Caco-2 (cell line): ENCODE measurements around the gene ADAMTS2. TPM values are rescaled to one million over a fixed set of nuclear protein-coding genes. Genes with fewer than 3 reads are reported as not detected.

Experiments used
- BruUV-seq: library from RNA; stranded (reverse); fragments of 400-500 nt; replicated peaks from 2 replicates; lab custom pipeline; 2021; lab: Mats Ljungman, UMichigan
- CTCF ChIA-PET: fragments of 300-600 bp; sonication (Branson Sonifier 250); formaldehyde crosslinking; loops from one replicate; lab custom pipeline; 2022; ENCODE audit warnings: antibody characterized with exemption; lab: Charles Lee
- POLR2A ChIA-PET: fragments of 300-600 bp; sonication (Branson Sonifier 250); formaldehyde crosslinking; loops from one replicate; lab custom pipeline; 2022; ENCODE audit warnings: antibody characterized with exemption; lab: Charles Lee
- DNase-seq, 2 experiments: peaks; one replicate each; pipeline versions ENCODE4 v3.0.0 to v3.0.0-alpha.2; 2020 to 2022
- H3K27me3 ChIP-seq: replicated peaks from 2 replicates; pipeline ENCODE4 v1.6.0; 2011; ENCODE audit warnings: low read length; ENCODE audit not compliant: control insufficient read depth, insufficient read depth
- H3K36me3 ChIP-seq: 2 replicates; pipeline ENCODE4 v1.5.1; 2011; ENCODE audit warnings: low read length; ENCODE audit not compliant: control insufficient read depth, insufficient read depth
- H3K4me1 ChIP-seq: fragments of 250-450 bp; sonication (Bioruptor Pico); 2 replicates; pipeline ENCODE4 v1.5.1; 2020; ENCODE audit warnings: mild to moderate bottlenecking
- H3K4me3 ChIP-seq: 2 replicates; pipeline ENCODE4 v1.5.1; 2011; ENCODE audit warnings: low read depth, mild to moderate bottlenecking, control low read depth, low read length
- H3K9me3 ChIP-seq: fragments of 250-450 bp; sonication (Bioruptor Pico); 2 replicates; pipeline ENCODE4 v1.5.1; 2020; ENCODE audit warnings: mild to moderate bottlenecking, moderate library complexity
- H3K27ac Mint-ChIP-seq: one replicate; pipeline ENCODE4 v1.8.0; 2022; ENCODE audit warnings: mixed read lengths; ENCODE audit not compliant: unreplicated experiment
- H3K27me3 Mint-ChIP-seq: one replicate; pipeline ENCODE4 v1.8.0; 2022; ENCODE audit warnings: mixed read lengths; ENCODE audit not compliant: insufficient read depth, unreplicated experiment
- H3K36me3 Mint-ChIP-seq: one replicate; pipeline ENCODE4 v1.8.0; 2022; ENCODE audit warnings: mild to moderate bottlenecking, mixed read lengths; ENCODE audit not compliant: insufficient read depth, unreplicated experiment
- H3K4me1 Mint-ChIP-seq: one replicate; pipeline ENCODE4 v1.8.0; 2022; ENCODE audit warnings: low read depth, mixed read lengths; ENCODE audit not compliant: unreplicated experiment
- H3K4me3 Mint-ChIP-seq: one replicate; pipeline ENCODE4 v1.8.0; 2022; ENCODE audit warnings: mild to moderate bottlenecking, moderate library complexity, mixed read lengths; ENCODE audit not compliant: unreplicated experiment
- H3K9me3 Mint-ChIP-seq: one replicate; pipeline ENCODE4 v1.8.0; 2022; ENCODE audit warnings: mixed read lengths; ENCODE audit not compliant: unreplicated experiment
- intact Hi-C: fragments of 100-400 bp; cut with micrococcal nuclease; formaldehyde crosslinking; loops from one replicate; pipeline ENCODE4 v1.10.0; 2022; ENCODE audit not compliant: unreplicated experiment
- total RNA-seq: library from RNA; stranded (reverse); gene quantifications from 2 replicates; pipeline ENCODE4 v1.2.3, GENCODE V29; 2022
- TF ChIP-seq, protein P1 (sequence below), 2 experiments: fragments of 200-600 bp in 1 of 2; IDR thresholded peaks; 1 replicate in 1 of 2; 2 replicates in 1 of 2; pipeline versions ENCODE4 v1.5.1 to v1.8.0; 2011 to 2022; ENCODE audit warnings: antibody characterized with exemption in 1 of 2, control low read depth in 1 of 2, inconsistent platforms in 1 of 2, low read depth in 1 of 2, low read length in 1 of 2, mild to moderate bottlenecking in 1 of 2, moderate library complexity in 1 of 2; ENCODE audit not compliant: insufficient read depth in 1 of 2, severe bottlenecking in 1 of 2, unreplicated experiment in 1 of 2

ADAMTS2 gene
- total RNA-seq, 1 experiment from 2014 or later = 0.05 TPM

DNA sequence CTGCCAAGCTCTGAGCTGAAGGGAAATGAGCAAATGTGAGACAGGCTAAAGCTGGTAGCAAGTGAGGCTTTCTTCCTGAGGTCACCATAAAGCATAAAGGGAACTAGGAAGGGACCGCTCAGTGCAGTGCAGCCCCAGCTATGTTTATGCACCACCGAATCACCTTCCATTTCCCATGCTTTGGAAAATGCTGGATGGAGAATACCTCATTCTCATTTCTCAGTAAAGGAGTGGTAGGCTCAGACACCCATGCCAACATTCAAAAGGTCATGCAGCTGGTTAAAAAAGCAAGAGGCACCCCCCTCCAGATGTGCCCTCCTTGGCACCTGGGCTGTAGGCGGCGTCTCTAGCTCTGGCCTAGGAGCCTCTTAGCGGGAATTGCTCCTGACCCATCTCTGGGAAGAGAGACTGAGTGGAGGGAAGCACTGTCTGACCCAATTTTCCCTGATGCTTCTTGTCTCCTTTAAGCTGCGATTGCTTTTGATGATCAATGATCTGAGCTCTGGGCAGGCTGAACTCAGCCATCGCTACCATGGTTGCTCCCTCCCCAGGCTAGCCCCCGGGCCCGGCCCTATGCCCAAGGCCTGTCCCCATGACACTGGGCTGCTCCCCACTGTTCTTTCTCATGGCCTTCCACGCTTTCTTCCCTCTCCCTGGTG lies 226.4 kb downstream of the ADAMTS2 start:
- peaks cover 21% of the 10 kb centered on the region for H3K9me3 Mint-ChIP-seq
- no peak overlapping the region for H3K27ac Mint-ChIP-seq
- no peaks in the 10 kb centered on the region for H3K36me3 Mint-ChIP-seq
- DNase-seq = peak in 1 of 2 experiments; percentile 2
- H3K27me3 ChIP-seq = no peaks in the 10 kb centered on the region
- CTCF ChIA-PET = no interaction called here
- H3K4me3 Mint-ChIP-seq = no peak overlapping the region
- no peaks in the 10 kb centered on the region for H3K36me3 ChIP-seq
- H3K4me1 ChIP-seq = no peaks in the 10 kb centered on the region
- H3K9me3 ChIP-seq = peaks cover 20% of the 10 kb centered on the region
- intact Hi-C loops = no loop called here
- H3K4me3 ChIP-seq = no peak overlapping the region
- POLR2A ChIA-PET = no interaction called here
- no TSS peak for BruUV-seq
- TF ChIP-seq, protein P1, sequence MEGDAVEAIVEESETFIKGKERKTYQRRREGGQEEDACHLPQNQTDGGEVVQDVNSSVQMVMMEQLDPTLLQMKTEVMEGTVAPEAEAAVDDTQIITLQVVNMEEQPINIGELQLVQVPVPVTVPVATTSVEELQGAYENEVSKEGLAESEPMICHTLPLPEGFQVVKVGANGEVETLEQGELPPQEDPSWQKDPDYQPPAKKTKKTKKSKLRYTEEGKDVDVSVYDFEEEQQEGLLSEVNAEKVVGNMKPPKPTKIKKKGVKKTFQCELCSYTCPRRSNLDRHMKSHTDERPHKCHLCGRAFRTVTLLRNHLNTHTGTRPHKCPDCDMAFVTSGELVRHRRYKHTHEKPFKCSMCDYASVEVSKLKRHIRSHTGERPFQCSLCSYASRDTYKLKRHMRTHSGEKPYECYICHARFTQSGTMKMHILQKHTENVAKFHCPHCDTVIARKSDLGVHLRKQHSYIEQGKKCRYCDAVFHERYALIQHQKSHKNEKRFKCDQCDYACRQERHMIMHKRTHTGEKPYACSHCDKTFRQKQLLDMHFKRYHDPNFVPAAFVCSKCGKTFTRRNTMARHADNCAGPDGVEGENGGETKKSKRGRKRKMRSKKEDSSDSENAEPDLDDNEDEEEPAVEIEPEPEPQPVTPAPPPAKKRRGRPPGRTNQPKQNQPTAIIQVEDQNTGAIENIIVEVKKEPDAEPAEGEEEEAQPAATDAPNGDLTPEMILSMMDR (IDR thresholded peaks at IDR 0.05; ENCODE audit: insufficient read depth in 1 of 2, low read depth in 1 of 2, low read length in 1 of 2, severe bottlenecking in 1 of 2, unreplicated experiment in 1 of 2) = no peak
- H3K27me3 Mint-ChIP-seq = no peaks in the 10 kb centered on the region
- H3K4me1 Mint-ChIP-seq = no peaks in the 10 kb centered on the region

DNA sequence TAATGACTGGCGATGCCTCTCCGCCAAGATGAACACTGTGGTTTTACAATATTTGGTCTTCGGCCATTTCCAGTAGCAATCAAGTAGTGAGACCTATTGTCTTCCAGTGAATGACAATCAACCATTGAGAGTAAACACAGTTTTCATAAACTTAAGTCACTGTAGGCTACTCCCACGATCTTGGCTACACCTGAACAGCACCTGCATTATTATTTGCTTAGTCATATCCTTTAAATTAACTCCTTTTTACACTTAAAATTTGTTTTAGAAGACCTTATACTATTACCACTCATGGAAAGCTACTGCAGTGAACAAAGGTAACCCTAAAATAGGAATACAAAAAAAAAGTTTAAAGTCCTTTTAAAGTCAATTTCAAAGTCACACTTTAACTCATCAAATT lies 226.9 kb downstream of the ADAMTS2 start:
- H3K36me3 Mint-ChIP-seq = no peaks in the 10 kb centered on the region
- H3K9me3 Mint-ChIP-seq = peaks cover 25% of the 10 kb centered on the region
- no peak for DNase-seq
- no peaks in the 10 kb centered on the region for H3K36me3 ChIP-seq
- H3K4me3 ChIP-seq = no peak overlapping the region
- H3K27me3 Mint-ChIP-seq = no peaks in the 10 kb centered on the region
- no peaks in the 10 kb centered on the region for H3K4me1 ChIP-seq
- peaks cover 19% of the 10 kb centered on the region for H3K9me3 ChIP-seq
- ChIA-PET CTCF (no interaction called here), POLR2A (no interaction called here)
- H3K4me1 Mint-ChIP-seq = no peaks in the 10 kb centered on the region
- no peaks in the 10 kb centered on the region for H3K27me3 ChIP-seq
- H3K27ac Mint-ChIP-seq = no peak overlapping the region
- no TSS peak for BruUV-seq
- TF ChIP-seq, protein P1 (IDR thresholded peaks at IDR 0.05; ENCODE audit: insufficient read depth in 1 of 2, low read depth in 1 of 2, low read length in 1 of 2, severe bottlenecking in 1 of 2, unreplicated experiment in 1 of 2) = no peak
- intact Hi-C loops = no loop called here
- H3K4me3 Mint-ChIP-seq = no peak overlapping the region

DNA sequence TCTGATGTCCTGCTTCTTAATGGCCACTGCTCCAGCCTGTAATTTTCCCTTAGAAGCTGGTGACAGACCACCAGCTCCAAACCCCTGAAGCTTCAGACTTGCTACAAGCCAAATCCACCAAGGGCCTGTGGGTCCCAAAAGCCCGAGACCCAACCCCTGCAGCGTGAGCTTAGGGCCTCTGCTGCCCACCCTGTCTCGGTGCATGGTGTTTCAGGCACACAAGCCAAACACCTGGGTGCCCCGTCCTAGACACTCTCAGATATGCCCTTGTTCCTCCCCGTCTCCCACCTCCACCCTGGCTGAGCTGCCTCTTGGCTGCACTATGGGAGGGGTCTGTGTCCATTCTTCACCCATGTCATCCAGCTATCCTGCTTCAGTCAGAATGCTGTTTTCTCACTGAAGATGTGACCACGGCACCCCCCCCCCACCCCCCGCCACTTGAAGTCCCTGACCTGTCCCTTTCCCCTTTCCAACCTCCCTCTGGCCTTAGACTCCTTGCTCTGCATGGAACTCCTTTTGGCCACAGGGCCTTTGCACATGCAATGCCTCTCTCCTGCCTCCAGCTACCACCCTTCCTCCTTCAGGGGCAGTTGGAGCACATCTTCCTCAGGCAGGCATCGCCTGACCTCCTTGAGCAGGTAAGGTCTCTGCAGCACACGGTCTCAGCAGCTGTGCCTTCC lies 229.3 kb downstream of the ADAMTS2 start:
- intact Hi-C loops = no loop called here
- Mint-ChIP-seq H3K4me1 (no peaks in the 10 kb centered on the region), H3K9me3 (peaks cover 33% of the 10 kb centered on the region), H3K4me3 (no peak overlapping the region), H3K27me3 (no peaks in the 10 kb centered on the region), H3K27ac (no peak overlapping the region), H3K36me3 (no peaks in the 10 kb centered on the region)
- no peaks in the 10 kb centered on the region for H3K27me3 ChIP-seq
- TF ChIP-seq, protein P1 (IDR thresholded peaks at IDR 0.05; ENCODE audit: insufficient read depth in 1 of 2, low read depth in 1 of 2, low read length in 1 of 2, severe bottlenecking in 1 of 2, unreplicated experiment in 1 of 2) = no peak
- peaks cover 4% of the 10 kb centered on the region for H3K9me3 ChIP-seq
- CTCF ChIA-PET = no interaction called here
- peak in 1 of 2 experiments; percentile 14 for DNase-seq
- no TSS peak for BruUV-seq
- no peaks in the 10 kb centered on the region for H3K4me1 ChIP-seq
- POLR2A ChIA-PET = no interaction called here
- no peak overlapping the region for H3K4me3 ChIP-seq
- no peaks in the 10 kb centered on the region for H3K36me3 ChIP-seq
